Measurements from ENCODE around the gene DGKI. TPM values are rescaled to one million over a fixed set of nuclear protein-coding genes. Genes with fewer than 3 reads are reported as not detected.

DGKI gene
- total and polyA plus RNA-seq, 7 donors, result under 0.01 to 0.56 (median 0.44) TPM; not detected in 2

GRCh38 chr7:137590756-137591305 is 255.9 kb downstream of the DGKI start:
- H3K27ac ChIP-seq, result no peak overlapping the region
- H3K9me3 ChIP-seq, result no peaks in the 10 kb centered on the region
- DNase-seq (no peak), ATAC-seq (no peak)
- H3K4me1 ChIP-seq, result no peaks in the 10 kb centered on the region
- no peaks in the 10 kb centered on the region for H3K27me3 ChIP-seq (ENCODE audit: insufficient read depth in 3 of 3, low read length in 2 of 3)
- WGBS, 3 donors, result 44 to 61% (median 49%) methylated on average over 15 of the region's 15 CpGs
- TF ChIP-seq, protein P1, sequence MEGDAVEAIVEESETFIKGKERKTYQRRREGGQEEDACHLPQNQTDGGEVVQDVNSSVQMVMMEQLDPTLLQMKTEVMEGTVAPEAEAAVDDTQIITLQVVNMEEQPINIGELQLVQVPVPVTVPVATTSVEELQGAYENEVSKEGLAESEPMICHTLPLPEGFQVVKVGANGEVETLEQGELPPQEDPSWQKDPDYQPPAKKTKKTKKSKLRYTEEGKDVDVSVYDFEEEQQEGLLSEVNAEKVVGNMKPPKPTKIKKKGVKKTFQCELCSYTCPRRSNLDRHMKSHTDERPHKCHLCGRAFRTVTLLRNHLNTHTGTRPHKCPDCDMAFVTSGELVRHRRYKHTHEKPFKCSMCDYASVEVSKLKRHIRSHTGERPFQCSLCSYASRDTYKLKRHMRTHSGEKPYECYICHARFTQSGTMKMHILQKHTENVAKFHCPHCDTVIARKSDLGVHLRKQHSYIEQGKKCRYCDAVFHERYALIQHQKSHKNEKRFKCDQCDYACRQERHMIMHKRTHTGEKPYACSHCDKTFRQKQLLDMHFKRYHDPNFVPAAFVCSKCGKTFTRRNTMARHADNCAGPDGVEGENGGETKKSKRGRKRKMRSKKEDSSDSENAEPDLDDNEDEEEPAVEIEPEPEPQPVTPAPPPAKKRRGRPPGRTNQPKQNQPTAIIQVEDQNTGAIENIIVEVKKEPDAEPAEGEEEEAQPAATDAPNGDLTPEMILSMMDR (IDR thresholded peaks at IDR 0.05), result no peak
- intact Hi-C loops (cut with DNase I), result no loop called here
- no peak overlapping the region for H3K4me3 ChIP-seq
- no peaks in the 10 kb centered on the region for H3K36me3 ChIP-seq (ENCODE audit: insufficient read depth in 1 of 2, low read depth in 1 of 2)

DNA sequence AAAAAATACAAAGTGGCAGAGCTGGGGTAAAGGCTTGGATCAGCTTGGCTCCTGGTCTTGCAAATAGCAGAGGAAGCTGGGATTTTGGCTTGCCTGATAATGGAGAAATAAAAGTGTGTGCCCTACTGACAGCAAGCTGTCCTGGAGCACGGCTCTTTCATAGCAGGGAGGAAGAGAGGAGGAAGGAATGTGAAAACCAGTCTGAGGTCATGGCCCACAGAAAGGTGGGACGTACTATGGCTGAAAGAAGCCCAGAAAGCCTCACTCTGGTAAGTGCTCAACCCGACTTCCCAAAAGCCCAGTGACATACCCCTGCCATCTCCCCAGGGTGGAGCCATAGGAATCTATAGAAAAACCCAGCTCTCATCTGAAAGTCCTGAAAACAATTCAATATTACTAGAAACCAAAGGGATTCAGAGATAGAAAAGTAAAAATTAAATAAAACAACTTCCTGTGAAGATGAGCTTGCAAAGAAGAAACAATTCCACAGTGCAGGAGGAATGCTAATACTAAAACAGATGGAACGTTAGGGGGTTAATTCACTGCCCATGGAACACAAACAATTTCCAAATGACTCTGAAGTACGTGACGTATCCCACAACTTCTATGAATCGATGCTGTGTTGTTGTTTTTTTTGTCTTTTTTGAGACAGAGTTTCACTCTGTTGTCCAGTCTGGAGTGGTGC is 256.6 kb downstream of the DGKI start:
- DNase-seq, result no peak
- intact Hi-C loops (cut with DNase I), result no loop called here
- WGBS, 3 donors, result 35 to 44% (median 39%) methylated on average over 7 of the region's 7 CpGs
- H3K9me3 ChIP-seq, result no peaks in the 10 kb centered on the region
- no peaks in the 10 kb centered on the region for H3K4me1 ChIP-seq
- no peaks in the 10 kb centered on the region for H3K36me3 ChIP-seq (ENCODE audit: insufficient read depth in 1 of 2, low read depth in 1 of 2)
- no peaks in the 10 kb centered on the region for H3K27me3 ChIP-seq (ENCODE audit: insufficient read depth in 3 of 3, low read length in 2 of 3)
- H3K27ac ChIP-seq, result no peak overlapping the region
- H3K4me3 ChIP-seq, result no peak overlapping the region
- ATAC-seq, result no peak
- TF ChIP-seq, protein P1 (IDR thresholded peaks at IDR 0.05), result no peak

DNA sequence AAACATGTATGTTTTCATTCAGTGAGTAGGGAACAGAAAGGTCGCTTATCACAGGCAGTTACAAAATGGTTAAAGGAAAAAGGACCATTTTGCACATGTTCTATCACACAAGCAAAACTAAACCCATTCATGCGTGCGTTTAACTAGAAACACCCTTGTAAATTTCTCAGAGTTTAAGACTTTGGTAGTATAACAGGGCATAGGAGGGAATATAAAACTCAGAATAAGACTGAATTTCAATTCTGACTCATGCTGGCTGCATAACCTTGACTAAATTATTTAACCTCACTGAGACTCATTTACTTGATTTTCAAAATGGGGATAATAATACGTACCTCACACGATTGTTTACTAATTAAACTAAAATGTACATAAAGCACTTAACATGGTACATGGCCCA is 259.4 kb downstream of the DGKI start:
- no peak for DNase-seq
- Histone ChIP-seq H3K4me1 (no peaks in the 10 kb centered on the region), H3K36me3 (ENCODE audit: insufficient read depth in 1 of 2, low read depth in 1 of 2) (no peaks in the 10 kb centered on the region), H3K27me3 (ENCODE audit: insufficient read depth in 3 of 3, low read length in 2 of 3) (no peaks in the 10 kb centered on the region), H3K27ac (no peak overlapping the region), H3K9me3 (no peaks in the 10 kb centered on the region), H3K4me3 (no peak overlapping the region)
- no peak for ATAC-seq
- intact Hi-C loops (cut with DNase I), result no loop called here
- WGBS, 3 donors, result 73 to 81% (median 80%) methylated on average over 5 of the region's 5 CpGs
- TF ChIP-seq, protein P1 (IDR thresholded peaks at IDR 0.05), result no peak

DNA sequence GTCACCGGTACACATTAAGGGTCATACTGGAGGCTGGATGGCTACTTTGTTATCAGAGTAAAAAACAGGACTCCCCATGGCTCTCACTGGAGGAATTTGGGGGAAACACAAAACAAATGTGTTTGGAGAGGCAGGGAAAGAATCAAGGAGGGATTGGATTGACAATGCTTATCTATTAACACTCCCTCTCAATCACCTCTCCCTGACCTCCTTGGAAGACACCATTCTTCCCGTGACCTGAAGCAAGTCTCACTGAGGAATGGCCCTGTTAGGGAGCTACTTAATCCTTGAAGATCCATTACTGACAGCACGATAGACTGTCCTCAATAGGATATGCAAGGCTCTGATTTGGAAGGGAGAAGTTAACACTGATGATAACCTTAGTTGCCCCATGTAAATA is 261.2 kb downstream of the DGKI start:
- Histone ChIP-seq H3K36me3 (ENCODE audit: insufficient read depth in 1 of 2, low read depth in 1 of 2) (no peaks in the 10 kb centered on the region), H3K27ac (no peak overlapping the region), H3K4me3 (no peak overlapping the region), H3K27me3 (ENCODE audit: insufficient read depth in 3 of 3, low read length in 2 of 3) (no peaks in the 10 kb centered on the region), H3K9me3 (no peaks in the 10 kb centered on the region), H3K4me1 (no peaks in the 10 kb centered on the region)
- WGBS, 3 donors, result 80 to 89% (median 84%) methylated on average over 3 of the region's 3 CpGs
- DNase-seq, result no peak
- no peak for ATAC-seq
- TF ChIP-seq, protein P1 (IDR thresholded peaks at IDR 0.05), result no peak
- intact Hi-C loops (cut with DNase I), result no loop called here

- H3K27me3 ChIP-seq (ENCODE audit: insufficient read depth in 3 of 3, low read length in 2 of 3), result no peaks in the 10 kb centered on the region
- no peaks in the 10 kb centered on the region for H3K9me3 ChIP-seq
- no peak for ATAC-seq
- H3K36me3 ChIP-seq (ENCODE audit: insufficient read depth in 1 of 2, low read depth in 1 of 2), result no peaks in the 10 kb centered on the region
- H3K4me3 ChIP-seq, result no peak overlapping the region
- 37 to 55% (median 39%) methylated on average over 1 of the region's 1 CpG for WGBS, 3 donors
- no peaks in the 10 kb centered on the region for H3K4me1 ChIP-seq
- intact Hi-C loops (cut with DNase I), result no loop called here
- TF ChIP-seq, protein P1 (IDR thresholded peaks at IDR 0.05), result no peak
- no peak for DNase-seq
- H3K27ac ChIP-seq, result no peak overlapping the region
These were observed 263.6 kb downstream of the DGKI start for GRCh38 chr7:137583172-137583571.
